ENCODE measurements around the gene ETV5.

The ETV5 gene

GRCh38 chr3:186108941-186109865, at the start of gene ETV5:
Gene ETV5, minus strand, starts transcription at chr3:186109089. Its CDS starts 3,221 bp downstream, at chr3:186105868.
- ChIA-PET POLR2A (interaction anchor here (1.6 kb wide), 1 partner anchor 461 kb away, joined by 3 read pairs; the partner anchor contains the start of gene DNAJB11), CTCF (interaction anchor here (0.6 to 1.5 kb wide), 7 partner anchors 9 to 431 kb away, joined by 3 to 6 read pairs (median 3); no protein-coding TSS in a partner anchor)
- TF ChIP-seq CTCF (IDR thresholded peaks at IDR 0.05; ENCODE audit: control extremely low read depth, extremely low read depth, low read depth, missing control alignments), result no peak
- peak; percentile 98 for DNase-seq (ENCODE audit: extremely low spot score)

GRCh38 chr3:186154641-186155040, 45.8 kb upstream of the ETV5 start:
- ChIA-PET CTCF (no interaction called here), POLR2A (no interaction called here)
- no peak for TF ChIP-seq CTCF (IDR thresholded peaks at IDR 0.05; ENCODE audit: control extremely low read depth, extremely low read depth, low read depth, missing control alignments)
- DNase-seq (ENCODE audit: extremely low spot score), result no peak

GRCh38 chr3:186152889-186153292, 44.0 kb upstream of the ETV5 start:
- peak; percentile 83 for DNase-seq (ENCODE audit: extremely low spot score)
- CTCF ChIA-PET, result interaction anchor here (0.8 to 1.5 kb wide), 8 partner anchors 10 to 387 kb away, joined by 3 to 6 read pairs (median 3); no protein-coding TSS in a partner anchor
- POLR2A ChIA-PET, result interaction anchor here (1.0 kb wide), 1 partner anchor 73 kb away, joined by 6 read pairs; no protein-coding TSS in a partner anchor
- no peak for TF ChIP-seq CTCF (IDR thresholded peaks at IDR 0.05; ENCODE audit: control extremely low read depth, extremely low read depth, low read depth, missing control alignments)

- ChIA-PET POLR2A (interaction anchor here (1.0 kb wide), 1 partner anchor 74 kb away, joined by 6 read pairs; no protein-coding TSS in a partner anchor), CTCF (interaction anchor here (0.8 to 1.5 kb wide), 10 partner anchors 9 to 387 kb away, joined by 3 to 6 read pairs (median 3); no protein-coding TSS in a partner anchor)
- TF ChIP-seq CTCF (IDR thresholded peaks at IDR 0.05; ENCODE audit: control extremely low read depth, extremely low read depth, low read depth, missing control alignments), result no peak
- no peak for DNase-seq (ENCODE audit: extremely low spot score)
These were observed 43.5 kb upstream of the ETV5 start for GRCh38 chr3:186152361-186152798.

- ChIA-PET CTCF (interaction anchor here (0.8 to 1.5 kb wide), 6 partner anchors 40 to 168 kb away, joined by 3 to 6 read pairs (median 3); no protein-coding TSS in a partner anchor), POLR2A (no interaction called here)
- TF ChIP-seq CTCF (IDR thresholded peaks at IDR 0.05; ENCODE audit: control extremely low read depth, extremely low read depth, low read depth, missing control alignments), result no peak
- no peak for DNase-seq (ENCODE audit: extremely low spot score)
These were observed 42.4 kb upstream of the ETV5 start for GRCh38 chr3:186151077-186151971.

Measured in GM10248 (cell line).